Suprapubic skin (tissue), 4 donors: ENCODE measurements around the gene SERPINB10.

Experiments
- CTCF ChIP-seq, 2 donors: fragments of 200-600 bp in 1 of 2; fragments of 450-650 bp in 1 of 2; sonication (generic) in 1 of 2; IDR thresholded peaks; one replicate each; pipeline ENCODE4 v1.5.1; 2016 to 2019; ENCODE audit warnings: antibody characterized with exemption in 2 of 2, mild to moderate bottlenecking in 1 of 2, moderate library complexity in 1 of 2
- EP300 ChIP-seq: sonication (generic); formaldehyde crosslinking; IDR thresholded peaks from one replicate; pipeline ENCODE4 v1.6.1; 2017; ENCODE audit warnings: antibody characterized with exemption
- POLR2A ChIP-seq, 2 donors: fragments of 450-650 bp; IDR thresholded peaks; one replicate each; pipeline ENCODE4 v1.6.1; 2017; ENCODE audit warnings: antibody characterized with exemption in 2 of 2, mild to moderate bottlenecking in 2 of 2, moderate library complexity in 2 of 2
- POLR2AphosphoS5 ChIP-seq, 3 donors: sonication (generic); formaldehyde crosslinking; IDR thresholded peaks; one replicate each; pipeline ENCODE4 v1.6.1; 2017; ENCODE audit warnings: antibody characterized with exemption in 3 of 3

- TF ChIP-seq CTCF (IDR thresholded peaks at IDR 0.05) (no peak), POLR2AphosphoS5 (IDR thresholded peaks at IDR 0.05) (no peak), POLR2A (IDR thresholded peaks at IDR 0.05) (no peak), EP300 (no peak)
These were observed 69.3 kb downstream of the SERPINB10 start for GRCh38 chr18:63977040-63977439.
